GM19035 (cell line): ENCODE data around the gene CAV2.
A peak's percentile ranks its signal among the peaks of the same experiment; 100 is the strongest.

ENCODE experiments used
- ATAC-seq: cut with Tn5 transposase; IDR thresholded peaks from one replicate; pipeline ENCODE4 v1.9.1; 2021; ENCODE audit not compliant: unreplicated experiment

The CAV2 gene

DNA sequence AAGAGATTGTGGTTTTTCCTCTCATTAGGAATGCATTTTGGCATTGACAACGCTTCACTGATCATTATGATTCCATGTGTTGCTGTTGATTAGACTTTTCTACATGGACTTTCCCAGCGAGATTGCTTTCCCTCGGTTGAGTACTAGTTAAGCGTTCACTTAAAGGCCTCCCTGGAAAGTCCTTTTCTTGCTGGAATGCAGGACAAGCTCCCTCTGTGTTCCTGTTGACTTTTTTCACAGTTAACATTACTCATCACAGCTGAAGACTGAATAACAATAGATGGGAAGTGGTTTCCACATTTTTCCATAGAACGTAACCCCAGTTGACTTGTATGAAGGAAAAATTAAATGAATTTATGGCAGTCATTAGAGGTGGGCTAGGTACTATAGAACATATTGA is 22.7 kb downstream of the CAV2 start:
- ATAC-seq: no peak

GRCh38 chr7:116524221-116524608 is 24.7 kb downstream of the CAV2 start:
- no peak for ATAC-seq

GRCh38 chr7:116524609-116525297 is 25.2 kb downstream of the CAV2 start, which contains the start of gene CAV1:
Gene CAV1 (plus strand): TSS chr7:116525036. CDS start chr7:116525063, 27 bp downstream.
- ATAC-seq: peak; percentile 35

DNA sequence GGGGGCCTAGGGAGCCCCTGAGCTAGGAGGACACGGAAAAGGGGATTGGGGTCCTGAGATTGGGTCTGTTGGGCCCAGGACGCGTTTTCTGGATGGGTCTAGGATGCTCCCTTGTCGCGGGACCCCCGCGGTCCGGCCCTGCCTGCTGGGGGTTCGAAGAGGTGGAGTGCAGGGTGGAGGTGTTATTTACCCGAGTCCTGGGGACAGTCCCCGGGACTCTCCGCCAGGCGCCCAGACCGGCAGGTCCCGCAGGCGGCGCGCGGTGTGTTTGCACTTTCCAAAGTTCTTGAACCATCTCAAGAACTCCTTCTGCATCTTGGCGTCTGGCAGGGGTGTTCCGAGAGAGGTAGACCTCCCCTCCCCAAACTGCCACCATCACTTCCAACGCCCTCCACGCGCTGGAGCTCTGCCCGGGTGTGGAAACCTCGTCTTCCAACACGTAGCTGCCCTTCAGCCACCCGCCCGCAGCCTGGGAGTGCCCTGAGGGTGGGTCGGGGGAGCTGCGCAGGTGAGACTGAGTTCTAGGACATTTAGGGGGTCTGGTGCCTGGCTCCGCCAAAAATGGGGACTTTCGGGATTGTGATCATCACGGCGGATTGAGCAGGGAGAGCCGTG is 25.9 kb downstream of the CAV2 start:
- peak; percentile 46 for ATAC-seq

GRCh38 chr7:116525913-116526861 is 26.6 kb downstream of the CAV2 start:
- peak; percentile 88 for ATAC-seq

DNA sequence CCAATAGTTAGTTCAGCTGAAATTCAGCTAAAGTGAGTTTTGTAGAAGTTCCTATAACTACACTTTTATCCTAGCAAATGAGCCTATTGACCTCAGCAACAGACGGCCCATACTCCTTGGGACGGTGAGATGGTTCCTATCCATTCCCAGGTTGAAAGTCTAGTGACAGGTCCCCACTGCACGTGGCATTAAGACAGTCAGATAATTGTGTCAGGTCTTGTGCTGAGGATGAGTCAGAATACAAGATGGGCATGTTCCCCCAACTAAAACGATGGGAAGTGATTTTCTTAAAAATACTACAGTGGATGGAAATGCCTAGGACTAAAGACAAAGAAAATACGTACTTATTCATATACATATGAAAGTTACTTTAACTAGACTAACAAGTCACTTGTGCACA is 27.4 kb downstream of the CAV2 start:
- ATAC-seq: no peak

DNA sequence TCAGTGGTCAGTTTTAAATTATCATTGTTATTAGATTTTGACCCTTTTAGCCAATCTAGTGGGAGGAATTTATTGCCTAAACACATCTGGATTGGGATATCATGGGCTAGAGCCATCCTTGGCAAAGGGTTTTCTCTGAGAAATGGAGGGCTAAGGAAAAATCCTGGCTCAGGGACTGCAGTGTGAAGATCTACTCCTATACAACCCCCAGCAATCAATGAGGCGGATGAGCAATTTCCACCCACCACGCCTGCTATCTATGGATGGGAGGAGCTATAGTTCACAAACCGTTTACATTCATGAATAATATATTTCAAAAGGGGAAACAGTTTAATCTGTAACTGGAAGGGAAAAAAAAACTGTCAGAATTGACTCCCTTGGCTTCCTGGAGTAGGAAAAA is 28.0 kb downstream of the CAV2 start:
- ATAC-seq: no peak

GRCh38 chr7:116528008-116528789 is 28.7 kb downstream of the CAV2 start:
- no peak for ATAC-seq

GRCh38 chr7:116529250-116529649 is 29.7 kb downstream of the CAV2 start:
- ATAC-seq: no peak

DNA sequence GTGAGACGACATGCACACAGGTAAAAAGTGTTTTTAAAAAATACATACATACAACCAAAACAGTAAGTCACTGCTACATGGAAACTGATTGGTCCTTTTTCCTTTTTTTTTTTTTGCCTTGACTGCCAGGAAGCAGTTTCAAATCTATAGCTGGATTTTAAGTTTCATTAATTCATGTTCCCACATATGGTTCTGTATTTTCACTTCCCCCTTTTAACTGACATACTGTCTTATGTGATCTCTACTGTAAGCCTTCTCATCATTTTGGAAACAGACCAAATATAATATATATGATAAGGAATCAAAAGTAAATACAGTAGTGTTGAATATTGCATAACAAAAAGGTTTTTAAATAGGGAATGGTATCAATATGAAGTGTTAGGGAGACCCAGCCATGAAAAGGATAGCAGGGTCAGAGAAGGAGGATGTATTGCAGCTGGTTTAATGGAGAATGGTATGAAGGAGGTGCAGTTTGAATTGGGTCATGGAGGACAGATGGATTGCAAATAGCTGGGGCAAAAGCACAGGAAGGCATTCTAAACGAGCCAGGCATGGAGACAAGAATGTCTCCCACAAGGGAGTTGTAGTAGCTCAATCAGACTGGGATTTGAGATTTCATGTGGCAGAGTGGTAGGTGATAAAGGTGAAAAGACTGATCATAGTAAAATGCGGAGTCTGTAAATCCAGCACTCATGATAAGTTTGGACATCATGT is 30.7 kb downstream of the CAV2 start:
- no peak for ATAC-seq

GRCh38 chr7:116532102-116532688 is 32.7 kb downstream of the CAV2 start:
- no peak for ATAC-seq

GRCh38 chr7:116534790-116535189 is 35.3 kb downstream of the CAV2 start:
- ATAC-seq: no peak

GRCh38 chr7:116535416-116535815 is 35.9 kb downstream of the CAV2 start:
- no peak for ATAC-seq

DNA sequence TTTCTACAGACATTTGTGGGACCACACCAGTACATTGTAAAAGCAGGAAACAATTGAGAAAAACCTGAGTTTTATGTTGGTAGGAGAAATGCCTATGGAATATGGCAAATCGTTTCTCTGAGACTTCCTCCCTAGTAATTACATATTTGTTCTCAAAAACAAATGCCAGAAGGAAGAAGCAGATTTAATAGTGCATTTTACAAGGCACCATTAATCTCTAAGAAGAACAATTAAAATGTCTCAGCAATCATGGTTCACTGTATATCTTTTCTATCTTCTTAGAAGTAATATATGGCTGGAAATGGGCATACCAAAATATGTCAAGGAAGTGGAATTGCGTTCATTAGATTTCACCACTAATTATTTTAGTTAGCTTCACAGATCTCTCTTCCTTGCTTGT is 38.6 kb downstream of the CAV2 start:
- ATAC-seq: no peak

DNA sequence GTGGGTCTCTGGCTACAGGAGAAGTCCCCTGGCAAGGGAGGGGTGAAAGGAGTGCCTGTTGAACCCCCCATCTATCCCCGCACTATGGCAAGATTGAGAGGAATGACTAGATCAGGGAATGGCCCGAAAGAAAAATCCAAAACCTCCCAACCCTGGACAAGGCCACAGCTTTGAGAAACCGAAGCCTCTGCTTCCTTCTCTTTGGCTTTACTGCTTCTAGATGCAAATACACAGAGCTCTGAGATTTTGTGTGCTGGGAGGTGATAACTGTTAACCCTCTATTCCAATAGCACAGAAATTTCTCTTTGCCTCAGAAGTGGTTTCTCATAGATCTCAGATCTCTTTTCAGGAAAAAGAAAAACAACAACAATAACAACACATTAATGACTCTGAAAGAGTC is 40.3 kb downstream of the CAV2 start:
- ATAC-seq: no peak

DNA sequence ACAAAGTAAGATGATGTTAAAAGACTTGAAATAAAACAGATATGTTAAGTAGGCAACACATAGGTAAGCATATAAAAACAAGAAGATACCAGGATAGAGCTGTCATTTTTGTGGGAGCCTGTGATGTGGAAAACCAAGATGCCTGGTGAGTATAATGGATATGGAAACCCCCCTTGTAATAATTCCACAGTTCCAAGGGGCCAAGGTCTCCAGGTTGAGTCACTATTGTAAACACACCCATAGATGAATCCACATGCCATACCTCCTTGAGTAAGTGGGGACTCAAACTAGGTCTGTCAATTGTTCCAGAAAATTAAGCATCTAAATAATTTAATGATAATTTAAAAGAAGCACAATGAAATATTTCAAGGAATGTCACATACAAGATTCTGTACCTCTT is 41.2 kb downstream of the CAV2 start:
- ATAC-seq: no peak

DNA sequence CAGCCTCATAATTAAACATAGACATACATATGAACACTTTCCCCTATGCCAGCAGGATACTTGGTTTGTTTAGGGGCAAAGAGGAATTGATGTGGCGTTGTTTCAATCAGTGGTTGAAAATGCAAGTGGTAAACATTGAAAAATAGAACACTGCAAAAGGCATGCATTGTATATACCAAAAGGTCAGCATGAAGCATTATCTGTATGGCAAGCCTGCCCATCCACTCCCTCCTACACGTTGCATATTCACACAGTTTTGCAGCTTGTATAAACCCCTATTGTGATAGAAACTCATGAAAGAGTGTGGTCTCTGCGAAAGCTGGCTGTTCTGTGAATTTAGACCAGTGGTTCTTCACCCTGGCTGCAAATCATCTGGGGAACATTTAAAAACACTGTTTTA is 42.4 kb downstream of the CAV2 start:
- no peak for ATAC-seq

DNA sequence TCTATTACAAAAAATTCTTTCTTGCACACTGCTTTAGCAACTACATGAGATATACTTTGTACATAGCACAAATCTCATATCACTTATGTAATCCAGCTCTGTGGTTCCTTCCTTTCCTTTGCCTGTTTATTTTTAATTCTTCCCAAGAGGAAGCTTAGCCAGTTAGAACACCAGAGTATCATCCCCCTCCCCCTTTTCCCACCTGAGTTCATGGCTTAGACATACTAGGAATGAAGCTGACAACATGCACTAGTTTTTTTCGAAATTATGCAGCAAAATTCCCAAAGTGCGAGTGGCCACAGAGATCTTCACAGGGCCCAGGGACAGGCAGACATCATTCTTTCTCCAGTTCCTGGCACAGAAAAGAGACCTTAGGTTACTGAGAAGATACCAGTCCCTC is 43.1 kb downstream of the CAV2 start:
- no peak for ATAC-seq

DNA sequence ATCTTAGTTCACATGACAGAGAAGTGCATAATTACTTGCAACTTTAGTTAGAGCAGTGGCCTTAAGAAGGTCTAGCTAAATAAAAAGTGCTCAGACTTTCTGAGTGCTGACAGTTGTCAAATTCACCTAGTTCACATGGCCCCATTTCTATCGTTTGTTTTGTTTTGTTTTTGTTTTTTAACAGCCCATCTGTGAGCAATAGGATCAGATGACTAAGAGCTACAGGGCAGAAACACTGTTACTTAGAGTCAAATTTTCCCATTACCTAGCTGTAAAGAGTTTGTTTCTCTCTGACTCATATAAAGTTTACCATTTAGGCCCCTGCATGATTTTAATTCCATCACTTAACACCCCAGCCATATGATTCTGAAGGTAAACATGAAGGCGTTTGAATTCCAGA is 44.1 kb downstream of the CAV2 start:
- peak; percentile 40 for ATAC-seq

DNA sequence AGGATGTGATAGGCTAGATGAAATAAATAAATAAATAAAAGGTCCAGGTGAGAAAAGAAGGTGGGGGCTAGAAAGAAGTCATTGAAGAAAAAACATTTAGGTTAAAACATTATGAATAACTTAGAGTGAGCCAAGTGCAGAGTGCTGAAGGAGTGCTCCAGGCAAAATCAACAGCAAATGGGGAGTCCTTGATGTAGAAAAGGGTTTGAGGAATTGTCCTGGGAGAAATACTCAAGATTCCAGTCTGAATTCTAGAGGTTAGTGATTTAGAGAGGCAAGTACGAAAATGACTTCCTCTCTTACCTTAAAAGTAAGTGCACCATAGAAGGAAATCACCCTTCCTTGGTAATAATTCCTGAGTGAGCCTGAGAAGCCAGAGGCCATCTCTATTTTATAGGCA is 44.9 kb downstream of the CAV2 start:
- ATAC-seq: no peak
